SK-N-MC (cell line): ENCODE results near the gene ZNF197.
"Not testable (repeated sequence)": the region's sequence is repeated elsewhere in the genome, so short reads cannot be mapped to it uniquely, and the experiment has no call there.

Experiments used
- EZH2 ChIP-seq: fragments of 200-600 bp; sonication (generic); IDR thresholded peaks from one replicate; pipeline ENCODE4 v1.6.1; 2017; ENCODE audit warnings: antibody characterized with exemption
- FOXP2 ChIP-seq: optimal IDR thresholded peaks from 2 replicates; pipeline ENCODE3; 2011; ENCODE audit warnings: mild to moderate bottlenecking, moderate library complexity; ENCODE audit not compliant: insufficient read depth; ENCODE audit errors: extremely low read length, control extremely low read depth
- POLR2AphosphoS5 ChIP-seq: IDR thresholded peaks from 2 replicates; pipeline ENCODE4 v1.6.1; 2012; ENCODE audit warnings: mild to moderate bottlenecking, low read depth, low read length, borderline replicate concordance

- not testable (repeated sequence) for TF ChIP-seq EZH2, POLR2AphosphoS5, FOXP2
Measured at GRCh38 chr3:44578924-44579515, 45.8 kb upstream of the ZNF197 start.
